HG03139 (cell line): ENCODE results near the gene ASB16.
"Not testable (repeated sequence)": the region's sequence is repeated elsewhere in the genome, so short reads cannot be mapped to it uniquely, and the experiment has no call there.

ENCODE experiments used
- ATAC-seq: cut with Tn5 transposase; IDR thresholded peaks from one replicate; pipeline ENCODE4 v1.9.1; 2021; ENCODE audit not compliant: unreplicated experiment

The ASB16 gene, protein sequence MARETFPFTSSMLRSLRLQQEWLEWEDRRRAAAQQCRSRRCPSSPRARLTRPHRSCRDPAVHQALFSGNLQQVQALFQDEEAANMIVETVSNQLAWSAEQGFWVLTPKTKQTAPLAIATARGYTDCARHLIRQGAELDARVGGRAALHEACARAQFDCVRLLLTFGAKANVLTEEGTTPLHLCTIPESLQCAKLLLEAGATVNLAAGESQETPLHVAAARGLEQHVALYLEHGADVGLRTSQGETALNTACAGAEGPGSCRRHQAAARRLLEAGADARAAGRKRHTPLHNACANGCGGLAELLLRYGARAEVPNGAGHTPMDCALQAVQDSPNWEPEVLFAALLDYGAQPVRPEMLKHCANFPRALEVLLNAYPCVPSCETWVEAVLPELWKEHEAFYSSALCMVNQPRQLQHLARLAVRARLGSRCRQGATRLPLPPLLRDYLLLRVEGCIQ

DNA sequence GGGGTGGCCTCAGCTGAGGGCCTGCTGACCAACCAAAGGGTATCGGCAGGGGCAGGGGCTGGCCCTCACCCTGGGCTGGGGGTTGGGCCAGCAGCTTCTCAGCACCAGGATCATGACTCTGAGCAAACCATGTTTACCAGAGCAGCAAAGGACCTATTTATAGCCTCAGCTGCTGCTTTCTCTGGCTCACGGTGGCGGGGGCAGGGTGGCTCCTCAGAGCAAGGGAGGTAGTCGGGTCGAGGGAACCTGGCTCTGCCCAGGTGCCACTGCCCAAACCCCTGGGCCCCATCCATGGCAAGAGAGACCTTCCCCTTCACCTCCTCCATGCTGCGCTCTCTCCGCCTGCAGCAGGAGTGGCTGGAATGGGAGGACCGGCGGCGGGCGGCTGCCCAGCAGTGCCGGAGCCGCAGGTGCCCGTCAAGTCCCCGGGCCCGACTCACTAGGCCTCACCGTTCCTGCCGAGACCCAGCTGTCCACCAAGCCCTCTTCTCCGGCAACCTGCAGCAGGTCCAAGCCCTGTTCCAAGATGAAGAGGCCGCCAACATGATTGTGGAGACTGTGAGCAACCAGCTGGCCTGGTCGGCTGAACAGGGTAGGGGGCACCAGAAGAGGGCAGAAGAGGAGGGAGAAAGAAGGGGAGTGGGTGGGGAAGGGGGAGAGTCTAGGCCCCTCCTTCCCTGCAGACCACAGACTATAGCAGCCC, at the start of gene ASB16:
Gene ASB16, plus strand, starts transcription at position 206 of the 703 bp plus-strand sequence. Its CDS starts 86 bp downstream, at position 292.
- ATAC-seq = no peak

DNA sequence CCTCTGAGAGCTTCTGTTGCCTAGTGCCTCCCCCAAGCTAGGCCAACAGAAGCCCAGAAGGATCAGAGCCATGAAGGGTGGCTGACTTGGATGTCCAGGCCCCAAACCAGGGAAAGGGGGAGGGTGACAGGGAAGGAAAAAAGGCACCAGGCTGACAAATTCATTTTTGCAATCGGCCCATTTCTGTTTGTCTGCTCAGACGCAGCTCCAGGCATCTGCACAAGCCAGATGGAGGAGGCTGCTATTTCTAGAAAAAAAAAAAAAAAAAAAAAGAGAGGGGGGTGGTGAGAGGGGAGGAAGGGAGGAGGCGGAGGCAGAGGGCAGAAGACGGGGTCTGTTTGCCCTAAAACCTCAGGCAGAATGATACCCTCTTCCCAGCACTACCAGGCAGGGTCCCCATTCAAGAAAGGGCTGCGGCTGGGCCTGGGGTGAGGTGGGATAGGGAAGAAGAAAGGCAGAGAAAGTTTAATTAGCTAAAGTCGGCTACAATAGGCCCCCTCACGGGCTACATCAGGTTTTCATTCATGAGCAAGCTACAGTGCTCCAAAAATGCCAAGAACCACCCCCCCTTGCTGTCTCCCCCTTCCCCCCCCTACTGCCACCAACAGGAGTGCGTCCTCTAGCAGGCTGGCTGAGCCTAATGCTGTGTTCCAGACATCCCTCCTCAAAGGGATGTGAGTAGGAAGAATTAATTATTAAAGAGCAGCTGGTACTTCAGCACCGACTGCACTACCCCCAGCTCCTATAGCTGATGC, 49.5 kb upstream of the ASB16 start:
- no peak for ATAC-seq

DNA sequence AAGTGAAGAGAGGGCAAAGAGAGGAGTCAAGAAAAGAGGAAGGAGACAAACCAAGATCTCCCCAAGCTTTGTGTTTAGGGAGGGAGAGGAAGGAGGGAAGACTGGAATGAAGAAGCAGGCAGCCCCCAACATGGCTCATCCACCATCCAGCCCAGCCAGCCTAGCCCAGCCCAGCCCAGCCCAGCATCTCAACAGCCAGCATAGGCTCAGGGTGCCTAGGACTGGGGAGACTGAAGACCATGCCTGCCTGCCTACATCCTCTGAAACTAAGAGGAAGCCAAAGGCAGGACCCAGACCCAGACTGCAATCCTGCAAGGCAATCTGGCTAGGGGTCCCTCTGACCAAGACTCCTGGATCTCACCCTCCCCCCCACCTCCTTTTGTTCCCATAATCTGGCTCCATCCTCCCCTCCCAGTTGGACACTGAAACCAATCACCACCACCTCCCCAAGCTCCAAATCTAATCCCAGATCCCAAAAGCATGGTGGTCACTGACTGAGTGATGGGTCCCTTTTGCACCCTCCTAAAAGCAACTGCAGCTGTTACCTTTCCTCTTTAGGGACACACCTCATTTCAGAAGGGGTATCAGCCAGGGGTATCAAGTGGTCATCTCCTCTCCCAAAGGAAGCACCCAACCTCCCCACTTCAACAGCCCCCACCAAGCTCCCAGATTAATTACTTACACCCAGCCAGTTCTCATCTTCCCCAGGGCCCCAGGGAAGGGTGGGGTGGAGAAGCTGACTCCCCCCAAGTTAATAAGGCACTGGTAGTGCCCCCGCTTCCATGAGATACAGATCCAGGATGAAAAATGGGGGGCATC, 48.3 kb upstream of the ASB16 start:
- ATAC-seq = no peak

DNA sequence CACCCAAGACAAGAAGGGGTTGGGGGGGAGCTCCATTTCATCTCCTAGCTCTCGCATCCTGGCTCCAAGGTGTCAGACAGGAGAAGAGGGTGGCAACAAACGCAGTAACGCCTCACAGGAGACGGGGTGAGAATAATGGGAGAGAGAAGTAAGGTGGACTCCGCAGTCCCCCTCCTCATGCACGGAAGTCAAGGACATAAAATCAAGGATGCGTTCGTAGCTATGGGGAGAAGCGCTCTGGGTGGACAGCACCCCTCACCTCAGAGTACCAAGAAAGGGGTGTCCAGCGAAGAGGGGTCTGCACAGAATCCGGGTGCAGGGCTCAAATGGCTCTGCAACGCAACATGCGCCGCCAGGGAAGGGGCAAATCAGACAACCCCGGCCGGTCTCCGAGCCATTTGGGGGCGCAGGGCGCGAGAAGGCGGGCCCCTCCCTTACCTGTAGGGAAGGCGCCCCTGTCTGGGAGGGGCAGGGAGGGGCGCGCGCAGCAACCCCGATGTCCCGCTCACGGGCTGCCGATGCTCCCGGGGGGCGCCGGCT, 47.6 kb upstream of the ASB16 start:
- ATAC-seq = no peak

DNA sequence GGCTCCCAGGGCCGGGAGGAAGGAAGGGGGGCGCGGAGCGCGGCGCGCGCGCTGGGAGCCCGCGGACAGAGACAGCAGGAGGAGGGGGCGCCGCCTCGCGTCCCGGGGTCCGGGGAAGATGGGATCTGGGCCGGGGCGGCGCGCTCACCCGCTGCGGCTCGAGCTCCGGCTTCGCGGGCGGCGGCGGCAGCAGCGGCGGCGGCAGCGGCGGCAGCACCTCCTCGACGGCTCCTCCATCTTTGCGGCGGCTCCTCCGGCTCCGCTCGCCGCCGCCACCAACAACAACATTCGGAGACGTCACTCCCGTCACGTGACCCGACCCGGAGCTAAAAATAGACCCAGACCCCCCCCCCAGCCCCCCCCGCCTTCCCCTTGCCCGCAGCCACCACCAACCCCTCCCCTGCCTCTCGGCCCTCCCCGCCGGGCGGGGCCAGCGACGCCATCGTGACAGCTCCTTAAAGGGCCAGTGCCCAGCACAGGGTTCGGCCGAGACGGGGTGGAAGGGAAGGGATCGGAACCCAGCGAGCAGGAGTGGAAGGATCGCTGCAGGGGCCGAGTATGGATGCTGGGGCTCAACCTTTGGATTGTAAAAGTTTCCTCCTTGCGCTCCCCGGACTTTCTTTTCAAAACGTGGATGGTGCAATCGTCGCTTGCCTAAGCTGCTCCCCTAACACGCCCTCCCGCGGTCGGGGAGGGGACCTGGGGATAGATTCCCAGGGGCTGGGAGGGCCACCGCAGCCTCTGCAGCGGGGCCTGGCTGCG, 47.0 kb upstream of the ASB16 start, which contains the start of gene HDAC5:
Gene HDAC5, minus strand, starts transcription at position 286 of the 762 bp plus-strand sequence. CDS start 6,126 bp downstream, outside the sequence.
- peak; percentile 82 for ATAC-seq

DNA sequence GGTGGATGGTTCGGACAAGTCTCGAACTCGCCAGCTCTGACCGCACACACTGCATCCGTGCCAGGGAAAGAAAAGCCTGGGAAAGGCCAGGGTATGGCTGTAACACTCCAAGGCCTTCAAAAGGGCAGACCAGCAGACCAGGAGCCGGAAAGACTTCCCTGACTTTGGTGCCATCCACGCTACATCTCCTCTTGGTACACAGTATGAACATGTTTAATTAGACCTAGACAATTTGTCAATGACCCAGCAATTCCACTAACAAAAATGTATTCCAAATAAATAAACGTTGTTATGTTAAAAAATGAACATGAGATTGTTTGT, 46.4 kb upstream of the ASB16 start:
- no peak for ATAC-seq

DNA sequence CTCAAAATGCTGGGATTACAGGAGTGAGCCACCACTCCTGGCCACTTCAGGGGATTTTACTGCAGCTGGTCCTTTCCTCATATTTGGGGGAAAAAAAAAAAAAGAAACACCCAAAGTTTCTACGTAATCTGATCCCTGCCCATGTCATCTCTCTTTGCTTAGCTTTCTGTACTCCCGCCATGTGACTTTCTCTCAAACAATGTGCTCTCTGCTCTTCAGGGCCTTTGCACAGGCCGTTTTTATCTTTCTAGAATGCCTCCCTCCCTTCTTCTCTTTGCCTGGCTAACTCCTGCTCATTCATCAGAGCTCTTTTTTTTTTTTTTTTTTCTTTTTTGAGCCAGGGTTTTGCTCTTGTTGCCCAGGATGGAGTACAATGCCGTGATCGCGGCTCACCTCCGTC, 42.1 kb upstream of the ASB16 start:
- no peak for ATAC-seq

DNA sequence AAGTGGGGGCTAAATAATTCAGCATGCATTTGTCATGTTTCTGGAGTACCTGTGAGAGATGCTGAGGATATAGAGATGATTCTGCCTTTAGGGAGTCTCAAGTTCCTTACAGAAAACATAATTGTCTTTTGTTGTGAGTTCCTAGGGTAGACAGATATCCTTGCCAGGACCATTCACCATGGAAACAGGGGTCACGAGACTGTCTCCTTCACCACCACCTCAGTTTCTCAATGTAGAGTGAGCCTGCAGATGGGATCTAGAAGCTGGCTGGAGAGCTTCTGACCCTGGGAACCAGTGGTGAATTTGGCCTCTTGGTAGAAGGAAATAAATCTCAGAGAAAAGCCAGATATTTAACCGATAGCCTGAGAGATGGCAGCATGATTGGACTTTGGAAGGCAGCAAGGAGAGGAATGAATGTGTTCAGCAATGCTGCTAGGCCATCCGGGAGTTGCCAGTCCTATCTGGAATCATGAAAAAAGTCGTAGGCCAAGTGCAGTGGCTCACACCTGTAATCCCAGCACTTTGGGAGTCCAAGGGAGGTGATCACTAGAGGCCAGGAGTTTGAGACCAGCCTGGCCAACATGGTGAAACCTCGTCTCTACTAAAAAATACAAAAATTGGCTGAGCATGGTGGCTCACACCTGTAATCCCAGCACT, 39.7 kb upstream of the ASB16 start:
- ATAC-seq = no peak

DNA sequence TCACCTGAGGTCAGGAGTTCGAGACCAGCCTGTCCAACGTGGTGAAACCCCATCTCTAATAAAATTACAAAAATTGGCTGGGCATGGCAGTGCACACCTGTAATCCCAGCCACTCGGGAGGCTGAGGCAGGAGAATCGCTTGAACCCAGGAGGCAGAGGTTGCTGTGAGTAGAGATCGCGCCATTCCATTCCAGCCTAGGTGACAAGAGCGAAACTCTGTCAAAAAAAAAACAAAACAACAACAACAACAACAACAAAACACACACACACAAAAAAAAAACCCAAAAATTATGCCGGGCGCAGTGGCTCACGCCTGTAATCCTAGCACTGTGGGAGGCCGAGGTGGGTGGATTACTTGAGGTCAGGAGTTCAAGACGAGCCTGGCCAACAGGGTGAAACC, 39.1 kb upstream of the ASB16 start:
- not testable (repeated sequence) for ATAC-seq

DNA sequence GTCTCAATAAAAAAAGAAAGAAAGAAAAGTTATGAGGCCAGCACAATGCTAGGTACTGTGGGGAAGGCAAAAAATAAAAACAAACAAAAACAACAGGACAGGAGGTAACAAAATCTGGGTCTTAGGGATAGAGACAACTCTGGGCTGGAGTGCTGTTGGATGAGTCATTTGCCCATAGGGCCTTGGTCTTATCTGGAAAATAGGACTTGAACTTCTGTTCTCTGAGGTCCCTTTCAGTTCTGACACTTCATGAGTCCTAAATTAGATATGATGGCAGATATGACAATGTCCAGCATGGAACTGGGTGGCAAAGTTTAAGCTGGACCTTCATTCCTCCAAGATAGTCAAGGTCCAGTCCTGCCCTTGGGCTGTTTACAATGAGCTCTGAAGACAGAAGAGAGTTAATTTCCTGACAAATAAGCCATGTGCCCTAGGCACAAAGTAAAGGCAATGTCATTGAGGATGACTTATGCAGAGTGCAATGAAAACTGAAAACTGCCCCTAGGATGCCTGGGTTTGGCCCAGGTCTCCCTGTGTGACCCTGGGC, 38.2 kb upstream of the ASB16 start:
- no peak for ATAC-seq

DNA sequence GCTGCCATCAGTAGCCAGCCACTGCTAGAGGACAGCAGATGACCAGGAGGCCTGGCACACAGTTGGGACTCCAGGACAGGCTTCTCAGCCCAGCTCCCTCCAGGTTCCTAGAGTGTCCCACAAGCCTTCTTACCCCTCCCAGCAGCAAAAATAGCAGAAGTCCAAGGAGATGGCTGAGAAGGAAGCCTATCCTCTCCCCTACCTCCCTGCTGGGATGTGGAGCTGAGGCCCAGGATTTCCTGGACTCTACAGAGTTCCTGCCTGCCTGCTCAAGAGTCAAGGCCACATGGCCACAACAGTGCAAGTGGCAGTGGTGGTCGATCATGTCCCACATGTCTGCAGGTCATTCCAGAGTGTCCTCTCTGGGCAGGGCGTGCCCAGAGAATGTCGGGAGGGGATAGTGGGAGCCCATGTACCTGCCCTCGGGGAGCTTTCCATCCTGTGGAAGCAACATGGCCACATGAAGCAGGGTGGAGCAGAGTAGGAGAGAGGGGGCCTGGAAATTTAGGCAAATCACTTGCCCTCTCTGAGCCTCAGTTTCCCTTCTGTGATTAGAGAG, 36.5 kb upstream of the ASB16 start:
- no peak for ATAC-seq

DNA sequence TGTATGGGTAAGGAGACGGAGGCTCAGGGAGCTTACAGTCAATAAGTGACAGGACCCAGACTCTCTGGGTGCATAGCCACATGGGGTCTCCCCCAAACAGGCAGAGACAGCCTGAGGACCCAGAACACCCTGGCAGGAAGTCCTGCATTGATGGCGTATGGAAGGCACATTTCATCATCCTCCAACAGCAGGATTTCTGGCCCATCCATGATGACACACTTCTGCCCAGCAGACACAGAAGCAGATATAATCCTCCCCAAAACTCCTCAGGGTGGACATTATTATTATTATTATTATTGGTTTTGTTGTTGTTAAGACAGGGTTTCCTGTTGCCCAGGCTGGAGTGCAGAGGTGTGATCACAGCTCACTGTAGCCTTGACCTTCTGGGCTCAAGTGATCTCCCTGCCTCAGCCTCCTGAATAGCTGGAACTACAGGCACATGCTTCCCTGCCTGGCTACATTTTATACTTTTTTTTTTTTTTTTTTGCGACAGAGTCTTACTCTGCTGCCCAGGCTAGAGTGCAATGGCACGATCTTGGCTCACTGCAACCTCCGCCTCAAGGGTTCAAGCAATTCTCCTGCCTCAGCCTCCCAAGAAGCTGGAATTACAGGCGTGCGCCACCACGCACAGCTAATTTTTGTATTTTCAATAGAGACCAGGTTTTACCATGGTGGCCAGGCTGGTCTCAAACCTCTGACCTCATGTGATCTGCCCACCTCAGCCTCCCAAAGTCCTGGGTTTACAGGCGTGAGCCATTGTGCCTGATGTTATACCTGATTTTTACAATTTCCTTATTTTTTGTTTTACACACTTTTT, 35.5 kb upstream of the ASB16 start:
- no peak for ATAC-seq

DNA sequence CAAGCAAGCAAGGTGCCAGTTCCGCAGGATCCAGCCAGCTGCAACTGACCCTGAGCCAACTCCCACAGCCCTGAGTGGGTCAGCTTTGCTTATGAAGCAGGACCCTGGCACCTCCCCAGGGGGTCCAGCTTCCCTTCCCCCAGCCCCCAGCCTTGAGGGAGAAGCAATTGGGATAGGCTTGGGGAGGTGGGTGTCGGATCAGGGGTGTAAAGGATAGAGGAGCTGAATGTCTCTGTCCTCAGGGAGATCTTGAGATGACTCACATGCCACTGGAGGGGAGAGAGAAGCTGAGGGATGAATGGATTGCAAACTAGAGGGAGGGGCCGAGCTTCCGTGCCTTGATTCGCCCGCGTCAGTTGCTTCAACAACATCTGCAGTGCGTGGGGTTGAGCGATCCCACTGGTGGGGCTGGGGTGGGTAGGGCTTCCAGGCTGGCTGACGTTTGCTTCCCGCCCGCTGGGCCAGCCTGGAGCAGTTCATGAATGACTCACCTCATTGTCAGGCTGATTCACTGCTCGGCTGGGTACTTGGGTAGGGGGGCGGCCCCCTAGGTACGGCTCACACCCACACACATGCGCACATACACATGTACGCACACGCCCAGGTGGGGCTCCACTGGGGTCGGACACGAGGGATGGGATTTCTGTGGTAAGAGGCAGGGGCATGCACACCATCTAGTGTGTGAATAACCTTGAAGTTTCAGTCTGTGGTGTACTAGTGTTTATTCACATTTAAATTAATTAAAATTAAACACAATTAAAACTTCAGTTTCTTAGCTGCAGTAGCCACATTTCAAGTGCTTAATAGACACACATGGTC, 32.4 kb upstream of the ASB16 start:
- ATAC-seq = no peak

DNA sequence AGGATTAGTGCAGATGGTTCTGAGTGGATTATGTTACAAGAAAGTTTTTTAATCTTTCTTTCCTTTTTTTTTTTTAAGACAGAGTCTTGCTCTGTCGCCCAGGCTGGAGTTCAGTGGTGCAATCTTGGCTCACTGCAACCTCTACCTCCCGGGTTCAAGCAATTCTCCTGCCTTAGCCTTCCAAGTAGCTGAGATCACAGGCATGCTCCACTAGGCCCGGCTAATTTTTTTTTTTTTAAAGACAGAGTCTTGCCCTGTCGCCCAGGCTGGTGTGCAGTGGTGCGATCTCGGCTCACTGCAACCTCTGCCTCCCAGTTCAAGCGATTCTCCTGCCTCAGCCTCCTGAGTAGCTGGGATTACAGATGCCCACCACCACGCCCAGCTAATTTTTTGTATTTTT, 26.6 kb upstream of the ASB16 start:
- ATAC-seq = not testable (repeated sequence)

DNA sequence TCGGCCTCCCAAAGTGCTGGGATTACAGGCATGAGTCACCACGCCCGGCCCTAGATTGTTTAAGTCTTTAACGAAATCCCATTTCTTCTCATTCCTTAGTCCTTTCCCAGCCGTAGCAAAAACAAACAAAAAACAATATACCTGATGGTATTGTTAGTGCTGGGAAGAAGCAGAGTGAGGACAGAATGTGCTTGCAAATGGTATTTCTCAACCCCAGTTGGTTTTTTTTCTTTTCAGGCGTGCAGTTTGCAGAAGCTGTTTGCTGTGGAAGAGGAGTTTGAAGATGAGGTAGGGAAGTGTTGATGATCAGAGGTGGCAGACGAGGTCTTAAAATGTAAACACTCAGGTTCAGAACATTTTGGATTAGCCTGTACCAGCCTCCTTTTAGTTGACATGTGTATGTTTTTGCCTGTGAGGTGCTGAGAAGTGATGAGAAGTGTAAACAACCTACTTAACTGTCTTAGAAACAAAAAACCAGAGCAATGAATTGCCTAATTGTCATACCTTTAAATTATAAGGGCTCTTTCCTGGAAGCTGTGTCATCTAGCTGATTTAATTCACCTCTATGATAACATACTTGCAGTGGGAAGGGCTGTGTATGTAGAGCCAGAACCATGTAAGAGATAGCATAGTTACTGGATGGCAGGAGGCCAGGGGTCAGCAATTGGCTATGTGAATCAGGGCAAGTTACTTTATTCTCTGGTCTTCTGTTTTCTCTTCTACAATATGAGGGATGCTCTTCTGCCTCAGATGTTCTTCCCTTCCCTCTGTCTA, 25.4 kb upstream of the ASB16 start:
- ATAC-seq = no peak
